GM21576 (cell line): ENCODE measurements around the gene ISYNA1.
A peak's percentile ranks its signal among the peaks of the same experiment; 100 is the strongest.

ENCODE experiments used
- ATAC-seq: cut with Tn5 transposase; IDR thresholded peaks from one replicate; pipeline ENCODE4 v1.9.1; 2021; ENCODE audit warnings: mild to moderate bottlenecking, moderate library complexity; ENCODE audit not compliant: unreplicated experiment

Gene ISYNA1

DNA sequence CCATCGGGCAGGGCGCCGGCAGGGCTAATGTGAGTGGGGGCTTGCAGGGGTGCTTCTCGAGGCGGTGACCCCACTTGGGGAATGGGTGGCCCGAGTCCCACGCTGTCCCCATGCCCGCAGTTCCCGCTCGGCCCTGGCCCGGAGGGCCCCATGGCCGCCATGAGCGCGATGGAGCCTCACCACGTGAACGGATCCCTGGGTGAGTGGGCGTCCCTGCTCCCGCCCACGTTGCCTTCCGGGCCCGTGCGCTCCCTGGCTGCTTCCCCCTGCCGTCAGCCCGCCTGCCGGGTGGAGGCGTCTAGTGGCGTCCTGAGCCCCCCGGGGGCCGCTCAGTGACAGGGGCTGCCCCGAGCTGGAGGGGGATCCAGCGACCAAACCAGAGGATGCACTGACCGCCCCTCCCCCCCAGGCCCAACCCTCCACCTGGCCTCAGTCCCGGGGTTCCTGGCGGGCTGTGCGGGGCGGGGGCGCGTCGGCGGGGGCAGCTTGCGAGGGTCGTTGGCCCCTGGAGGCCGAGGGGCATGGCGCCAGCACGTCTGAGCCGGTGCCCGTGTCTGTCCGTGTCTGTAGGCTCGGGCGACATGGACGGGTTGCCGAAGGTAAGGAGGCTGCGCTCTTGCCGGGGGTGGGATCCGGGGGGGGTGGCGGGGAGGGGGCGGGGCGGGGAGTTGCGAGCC lies 4.8 kb downstream of the ISYNA1 start:
- ATAC-seq = no peak

- ATAC-seq = no peak
Measured at GRCh38 chr19:18432275-18433014, 5.5 kb downstream of the ISYNA1 start.

GRCh38 chr19:18431351-18432197 lies 6.4 kb downstream of the ISYNA1 start:
- ATAC-seq = no peak

- ATAC-seq = no peak
Measured at GRCh38 chr19:18430417-18431144, 7.4 kb downstream of the ISYNA1 start.

GRCh38 chr19:18429717-18430416 lies 8.1 kb downstream of the ISYNA1 start:
- ATAC-seq = no peak

- peak; percentile 61 for ATAC-seq
Measured at GRCh38 chr19:18428787-18429674, 8.9 kb downstream of the ISYNA1 start.

GRCh38 chr19:18428173-18428786 lies 9.7 kb downstream of the ISYNA1 start:
- no peak for ATAC-seq

DNA sequence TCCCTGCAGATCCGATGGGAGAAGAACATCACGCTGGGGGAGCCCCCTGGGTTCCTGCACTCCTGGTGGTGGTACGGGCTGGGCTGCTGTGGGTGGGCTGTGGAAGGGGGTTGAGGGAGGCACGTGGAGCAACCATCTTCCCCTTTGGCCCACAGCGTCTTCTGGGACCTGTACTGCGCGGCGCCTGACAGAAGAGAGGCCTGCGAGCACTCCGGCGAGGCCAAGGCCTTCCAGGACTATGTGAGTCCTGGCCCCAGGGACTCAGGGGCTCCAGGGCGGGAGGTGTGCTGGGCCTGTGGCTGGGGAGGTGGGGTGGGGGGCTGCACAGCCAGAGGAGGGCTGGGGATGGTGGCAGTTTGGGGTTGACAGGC lies 10.2 kb downstream of the ISYNA1 start:
- ATAC-seq = no peak

GRCh38 chr19:18427080-18427742 lies 10.7 kb downstream of the ISYNA1 start:
- ATAC-seq = no peak

DNA sequence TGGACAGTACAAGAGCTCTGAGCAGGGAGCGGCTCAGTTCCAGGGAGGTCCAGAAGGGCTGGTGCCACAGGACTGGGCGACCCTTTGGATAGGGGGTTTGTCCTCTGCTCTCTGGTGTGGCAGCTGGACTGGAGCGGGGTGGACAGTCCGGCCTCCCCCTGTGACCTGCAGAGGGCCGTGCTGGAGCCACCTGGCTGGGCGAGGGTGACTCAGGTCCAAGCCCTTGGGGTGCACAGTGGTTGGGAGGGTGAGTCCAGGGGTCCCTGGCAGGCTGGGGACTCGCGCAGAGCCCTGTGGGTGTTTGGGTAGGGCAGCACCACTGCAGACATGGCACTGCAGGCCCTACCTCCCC lies 11.5 kb downstream of the ISYNA1 start:
- no peak for ATAC-seq

DNA sequence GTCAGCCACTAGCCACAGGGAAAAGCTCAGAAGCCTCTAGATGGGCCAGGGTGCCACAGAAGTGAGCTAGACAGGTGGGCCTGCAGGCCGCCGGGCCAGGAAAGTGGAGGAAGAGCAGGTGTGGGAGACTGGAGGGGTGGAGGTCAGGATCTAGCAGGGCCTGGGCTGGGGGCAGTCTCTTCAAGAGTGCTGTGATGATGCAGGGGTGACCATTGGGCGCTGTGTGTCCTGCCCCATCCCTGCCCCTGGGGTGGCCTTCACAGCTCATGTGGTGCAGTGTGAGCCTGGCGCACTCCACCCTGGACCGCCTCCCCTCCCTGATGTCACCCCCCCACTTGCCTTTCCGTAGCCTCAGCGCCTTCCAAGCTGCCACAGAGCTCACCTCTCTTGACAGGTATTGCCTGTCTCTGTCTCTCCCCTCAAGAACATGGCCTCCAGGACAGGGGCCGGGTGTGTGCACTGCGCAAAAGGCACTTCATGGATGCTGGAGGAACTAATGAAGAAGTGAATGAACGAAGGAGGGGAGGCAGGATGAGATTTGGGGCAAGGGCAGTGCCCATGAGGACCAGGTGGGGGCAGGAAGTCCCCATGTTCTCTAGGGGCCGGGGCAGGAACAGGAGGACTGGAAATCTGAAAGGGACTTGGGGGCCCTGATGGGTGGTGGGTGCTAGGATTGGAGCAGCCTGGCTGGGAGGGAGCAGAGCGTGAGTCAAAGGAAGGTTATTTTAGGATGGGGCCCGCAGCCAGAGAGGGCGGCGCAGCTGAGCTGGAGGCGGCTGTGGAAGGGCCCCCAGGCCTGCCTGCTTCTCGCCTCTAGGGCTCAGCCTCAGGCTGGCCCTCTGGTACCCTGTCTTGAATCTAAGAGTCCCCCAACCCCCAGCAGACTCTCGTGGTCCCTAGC lies 12.2 kb downstream of the ISYNA1 start:
- no peak for ATAC-seq

- no peak for ATAC-seq
Measured at GRCh38 chr19:18424890-18425514, 12.9 kb downstream of the ISYNA1 start.

DNA sequence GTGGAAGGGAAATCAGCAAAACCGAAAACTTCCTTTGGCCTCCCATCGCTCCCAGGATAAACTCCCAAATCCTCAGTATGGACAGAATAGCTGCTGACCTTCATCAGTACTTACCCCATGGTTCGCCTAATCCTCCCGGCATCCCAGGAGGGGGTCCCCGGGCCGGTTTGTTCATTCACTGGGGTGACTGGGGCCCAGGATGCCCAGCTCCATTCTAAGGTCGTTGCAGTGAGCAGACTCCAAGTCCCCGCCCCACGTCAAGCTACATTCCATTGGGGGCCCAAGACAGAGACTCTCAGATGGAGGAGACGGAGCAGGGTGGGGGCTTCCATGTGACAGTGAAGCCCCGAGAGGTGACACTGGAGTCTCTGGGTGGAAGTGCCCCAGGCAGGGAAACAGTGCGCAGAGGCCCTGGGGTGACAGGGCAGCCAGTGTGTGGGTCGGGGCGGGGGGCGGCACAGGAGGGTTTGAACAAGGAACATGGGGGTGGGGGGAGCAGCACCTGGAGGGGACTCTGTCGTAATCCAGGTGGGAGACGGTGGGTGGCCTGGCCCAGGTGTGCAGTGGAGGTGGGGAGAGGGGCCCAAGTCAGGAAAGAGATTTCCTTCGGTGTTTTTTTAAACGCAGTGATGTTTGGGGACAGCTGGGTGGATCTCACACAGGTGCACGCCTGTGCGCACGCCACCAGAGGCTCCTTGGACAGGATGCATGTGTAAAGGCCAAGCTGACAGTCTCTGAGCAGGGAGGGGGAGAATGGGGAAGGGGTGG lies 13.6 kb downstream of the ISYNA1 start:
- no peak for ATAC-seq

GRCh38 chr19:18423258-18424020 lies 14.5 kb downstream of the ISYNA1 start:
- ATAC-seq = no peak

- no peak for ATAC-seq
Measured at GRCh38 chr19:18422530-18423191, 15.3 kb downstream of the ISYNA1 start.
